Epithelial cell of prostate (primary cell): Measurements from ENCODE around the gene EPB41L3.

Experiments
- DNase-seq: peaks from one replicate; pipeline ENCODE4 v3.0.0-alpha.2; 2011; ENCODE audit warnings: low read depth, low spot score
- H3K27ac ChIP-seq: fragments of 450-650 bp; 2 replicates; pipeline ENCODE4 v1.5.1; 2017; ENCODE audit warnings: mild to moderate bottlenecking

EPB41L3 gene

GRCh38 chr18:5457462-5457957 lies 86.3 kb downstream of the EPB41L3 start:
- no peak overlapping the region for H3K27ac ChIP-seq

DNA sequence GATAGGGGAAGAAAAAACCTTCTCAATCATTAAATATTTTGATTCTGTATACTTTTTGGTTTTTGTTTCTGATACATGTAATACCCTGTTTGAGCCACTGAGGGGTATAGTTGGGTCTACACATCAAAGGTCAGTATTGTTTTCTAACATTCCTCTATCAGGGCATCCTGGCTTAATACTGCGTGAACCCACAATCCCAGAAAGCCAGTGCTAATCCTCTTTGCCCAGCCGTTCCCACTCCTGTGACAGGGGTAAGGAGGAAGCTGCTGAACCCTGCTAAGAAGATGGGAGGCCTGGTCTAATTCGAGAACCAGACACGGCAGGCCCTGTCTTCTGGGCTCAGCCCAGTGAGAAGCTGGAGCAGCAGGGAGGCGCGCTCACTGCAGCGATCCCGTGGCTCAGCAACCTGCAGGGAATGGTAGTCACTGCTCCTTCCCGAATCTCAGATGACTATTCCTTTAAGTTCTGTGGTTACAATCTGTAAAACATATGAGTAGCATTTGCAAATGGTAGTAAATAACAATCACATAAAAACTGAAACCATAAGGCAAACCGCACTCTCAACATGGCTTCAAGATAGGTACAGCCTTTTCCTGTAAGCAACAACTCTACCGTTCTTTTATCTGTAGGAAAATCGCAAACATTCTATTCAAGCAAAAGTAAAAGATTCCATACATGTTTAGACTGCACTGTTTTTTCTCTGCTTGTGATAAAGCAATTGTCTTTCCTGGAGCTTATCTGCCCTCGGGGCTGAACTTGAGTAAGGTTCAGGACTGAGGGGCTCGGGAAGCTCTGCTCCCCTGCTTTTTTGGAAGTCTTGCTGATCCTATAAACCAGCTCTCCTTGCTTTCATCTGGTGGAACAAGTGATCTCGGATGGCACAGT lies 87.0 kb downstream of the EPB41L3 start:
- DNase-seq = no peak
- H3K27ac ChIP-seq = no peak overlapping the region

More at GRCh38 chr18:5457462-5457957, 86.3 kb downstream of the EPB41L3 start:
- DNase-seq = no peak

- no peak for DNase-seq
These were observed 88.1 kb downstream of the EPB41L3 start for GRCh38 chr18:5455674-5456073.

DNA sequence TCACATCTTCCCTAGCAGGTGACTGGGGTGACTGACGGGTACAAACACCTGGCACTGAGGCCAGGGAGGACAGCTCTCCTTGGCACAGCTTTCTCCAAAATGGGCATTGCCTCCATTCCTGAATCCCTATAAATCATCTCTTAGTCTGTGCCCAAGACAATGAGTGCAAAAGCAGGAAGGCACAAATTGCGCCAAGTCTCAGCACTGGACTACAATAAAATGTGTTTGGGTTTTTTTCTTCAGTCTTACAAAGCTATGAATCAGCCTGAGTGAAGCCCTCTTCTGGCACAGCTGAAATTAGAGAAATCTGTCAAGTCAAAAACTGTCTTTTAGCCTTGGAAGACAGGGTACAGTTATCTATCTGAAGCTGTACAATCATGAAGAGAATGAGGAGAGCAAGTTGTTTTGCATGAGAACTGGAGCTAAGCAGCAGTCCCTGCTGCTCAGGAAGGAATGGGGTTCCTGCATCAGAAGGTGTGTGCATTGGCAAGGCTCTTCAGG lies 90.8 kb downstream of the EPB41L3 start:
- H3K27ac ChIP-seq = no peak overlapping the region
- no peak for DNase-seq

More at GRCh38 chr18:5455674-5456073, 88.1 kb downstream of the EPB41L3 start:
- no peak overlapping the region for H3K27ac ChIP-seq

DNA sequence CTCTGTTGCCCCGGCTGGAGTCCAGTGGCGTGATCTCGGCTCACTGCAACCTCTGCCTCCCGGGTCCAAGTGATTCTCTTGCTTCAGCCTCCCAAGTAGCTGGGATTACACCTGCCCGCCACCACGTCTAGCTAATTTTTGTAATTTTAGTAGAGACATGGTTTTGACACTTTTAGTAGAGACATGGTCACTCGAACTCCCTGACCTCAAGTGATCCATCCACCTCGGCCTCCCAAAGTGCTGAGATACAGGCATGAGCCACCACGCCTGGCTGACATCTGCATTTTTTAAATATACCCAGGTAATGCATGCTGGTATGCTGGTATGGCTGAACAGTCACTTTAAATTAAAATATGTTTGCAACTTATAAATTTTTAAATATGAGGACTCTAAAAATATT lies 91.9 kb downstream of the EPB41L3 start:
- no peak for DNase-seq
- no peak overlapping the region for H3K27ac ChIP-seq

- DNase-seq = no peak
- H3K27ac ChIP-seq = no peak overlapping the region
These were observed 92.6 kb downstream of the EPB41L3 start for GRCh38 chr18:5451150-5451549.

- DNase-seq = no peak
- no peak overlapping the region for H3K27ac ChIP-seq
These were observed 93.8 kb downstream of the EPB41L3 start for GRCh38 chr18:5449858-5450509.

DNA sequence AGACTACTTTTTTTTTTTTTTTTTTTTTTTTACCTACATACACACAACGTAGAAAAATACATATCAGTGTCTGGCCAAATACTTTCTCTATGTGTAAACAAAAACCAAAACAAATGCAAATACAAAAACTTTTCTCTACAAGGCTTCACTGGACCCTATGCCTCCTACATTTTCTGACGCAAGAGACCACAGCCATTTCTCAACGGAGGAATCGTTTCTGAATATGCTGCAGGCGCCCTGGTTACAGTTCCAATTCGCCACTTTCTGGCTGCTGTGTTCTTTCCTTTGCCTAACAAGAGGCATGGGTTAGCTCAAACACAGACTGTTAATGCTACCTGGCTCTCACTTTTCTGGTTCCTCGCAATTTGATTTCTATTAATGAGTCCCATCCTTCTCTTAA lies 96.4 kb downstream of the EPB41L3 start:
- DNase-seq = no peak
- no peak overlapping the region for H3K27ac ChIP-seq

- H3K27ac ChIP-seq = no peak overlapping the region
- DNase-seq = no peak
These were observed 99.0 kb downstream of the EPB41L3 start for GRCh38 chr18:5444847-5445246.

DNA sequence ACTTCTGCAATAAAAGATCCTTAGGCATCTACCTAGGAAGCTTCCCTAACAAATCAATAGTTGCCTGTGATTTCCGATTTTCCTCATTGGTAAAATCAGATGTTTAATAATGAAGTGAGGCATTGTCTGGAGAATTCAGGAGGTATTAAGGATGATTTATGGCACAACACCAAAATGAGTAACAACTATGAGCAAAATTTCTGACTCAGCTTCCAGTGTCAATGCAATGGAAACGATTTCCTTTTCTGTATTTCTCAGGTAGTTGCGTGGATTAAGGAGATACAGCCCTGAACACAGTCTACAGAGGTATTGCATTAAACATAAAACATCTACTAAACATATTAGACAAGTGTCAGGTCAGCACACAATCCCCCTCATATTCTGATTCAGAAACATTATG lies 99.5 kb downstream of the EPB41L3 start:
- H3K27ac ChIP-seq = no peak overlapping the region
- DNase-seq = peak; percentile 12

DNA sequence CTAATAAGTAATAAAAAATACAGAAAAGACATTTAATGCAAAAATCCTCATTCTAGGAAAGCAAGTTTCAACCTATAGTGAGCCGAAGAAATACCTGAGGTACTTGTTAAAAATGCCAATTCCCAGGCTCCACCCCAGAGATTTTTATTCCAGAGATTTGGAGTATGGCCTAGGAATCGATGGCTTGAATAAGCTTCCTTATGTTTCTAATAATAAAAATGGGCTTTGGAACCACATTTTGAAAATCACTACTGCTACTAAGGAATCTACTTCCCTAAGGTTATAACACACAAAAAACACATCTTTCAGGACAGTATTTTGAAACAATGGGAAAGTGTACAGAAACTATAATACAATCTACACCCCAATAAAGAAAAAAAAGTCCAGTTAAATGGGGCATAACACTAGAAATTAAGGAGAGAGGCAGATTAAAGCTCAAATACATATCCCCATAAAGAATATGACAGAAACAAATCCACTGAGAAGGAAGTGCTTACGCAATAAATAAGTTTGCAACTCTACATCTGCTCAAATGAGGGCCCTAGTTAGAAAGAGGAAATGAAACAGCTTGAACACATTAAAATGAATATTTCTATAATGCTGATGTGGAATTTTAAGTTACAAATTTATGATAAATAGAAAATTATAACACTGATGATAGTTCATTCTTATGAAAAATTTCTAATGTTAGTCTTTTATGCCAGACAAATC lies 103.7 kb downstream of the EPB41L3 start:
- H3K27ac ChIP-seq = no peak overlapping the region
- DNase-seq = no peak

DNA sequence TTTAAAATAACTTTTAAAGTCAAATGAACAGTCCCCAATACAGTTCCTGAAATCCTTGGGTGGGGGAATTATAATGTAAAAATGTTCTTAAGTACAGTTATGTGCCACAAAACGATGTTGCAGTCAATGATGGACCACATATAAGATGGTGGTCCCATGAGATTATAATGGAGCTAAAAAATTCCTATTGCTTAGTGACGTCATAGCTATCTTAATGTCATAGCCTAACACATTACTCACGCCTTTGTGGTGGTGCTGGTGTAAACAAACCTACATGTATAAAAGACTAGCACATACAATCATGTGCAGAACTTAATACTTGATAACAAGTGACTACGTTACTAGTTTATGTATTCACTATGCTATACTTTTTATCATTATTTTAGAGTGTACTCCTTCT lies 109.4 kb downstream of the EPB41L3 start:
- H3K27ac ChIP-seq = no peak overlapping the region
- no peak for DNase-seq

GRCh38 chr18:5431836-5432575 lies 111.8 kb downstream of the EPB41L3 start:
- DNase-seq = no peak
- H3K27ac ChIP-seq = no peak overlapping the region

- DNase-seq = no peak
These were observed 113.7 kb downstream of the EPB41L3 start for GRCh38 chr18:5430131-5430530.

GRCh38 chr18:5429681-5430080 lies 114.1 kb downstream of the EPB41L3 start:
- DNase-seq = no peak
- no peak overlapping the region for H3K27ac ChIP-seq

More at GRCh38 chr18:5430131-5430530, 113.7 kb downstream of the EPB41L3 start:
- no peak overlapping the region for H3K27ac ChIP-seq

- H3K27ac ChIP-seq = no peak overlapping the region
- DNase-seq = no peak
These were observed 118.1 kb downstream of the EPB41L3 start for GRCh38 chr18:5425721-5426120.

DNA sequence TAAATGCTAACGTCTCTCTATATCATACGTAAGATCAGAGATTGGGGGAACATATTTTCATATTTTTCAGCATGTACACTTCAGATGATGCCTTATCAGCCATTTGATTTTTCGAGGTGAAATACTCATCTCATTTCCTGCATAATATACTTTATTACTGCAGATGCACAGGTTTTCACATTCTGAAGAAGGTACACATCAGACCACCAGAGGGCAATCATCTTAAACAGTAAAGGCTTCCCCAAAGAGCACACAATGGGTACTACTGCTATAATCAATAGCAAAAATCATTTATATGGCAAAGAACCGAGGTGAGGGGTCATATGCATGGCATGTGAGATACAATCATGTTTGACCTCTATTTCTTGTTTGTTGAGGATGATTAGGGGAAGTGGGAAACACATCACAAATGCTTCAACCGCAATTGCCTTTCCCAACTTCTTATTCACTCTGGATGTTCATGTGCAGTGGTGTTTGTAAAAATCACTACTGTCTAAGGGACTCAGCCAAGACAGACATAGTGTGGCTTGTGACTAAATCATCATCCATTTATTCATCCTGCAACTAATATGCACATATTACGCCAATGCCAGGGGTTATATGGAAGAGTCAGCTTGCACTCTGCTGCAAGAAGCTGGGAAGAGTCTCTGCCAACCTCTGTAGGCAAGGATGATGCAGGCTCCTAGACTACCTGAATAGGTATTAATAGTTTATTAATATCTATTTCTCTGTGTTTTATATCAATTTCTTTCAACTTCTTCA lies 118.7 kb downstream of the EPB41L3 start:
- DNase-seq = no peak
- H3K27ac ChIP-seq = no peak overlapping the region

DNA sequence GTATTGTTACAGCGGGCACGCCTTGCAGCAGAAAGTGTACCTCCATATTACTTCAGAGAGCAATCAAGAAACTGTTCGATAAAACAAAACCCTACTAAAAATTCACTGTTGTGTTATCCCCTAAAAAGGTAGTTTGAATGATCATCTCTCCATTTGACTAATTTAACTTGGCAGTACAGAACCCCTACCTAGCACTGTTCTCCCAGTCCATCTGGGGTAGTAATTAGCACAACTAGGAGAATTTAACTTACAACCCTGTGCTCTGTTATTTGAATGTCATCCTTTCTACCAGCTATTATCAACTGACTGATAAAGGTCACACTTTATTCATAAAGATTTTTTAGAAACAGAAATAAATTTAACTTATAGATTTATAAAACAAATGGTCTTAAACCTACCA lies 121.2 kb downstream of the EPB41L3 start:
- no peak overlapping the region for H3K27ac ChIP-seq
- no peak for DNase-seq

- H3K27ac ChIP-seq = no peak overlapping the region
- DNase-seq = no peak
These were observed 121.8 kb downstream of the EPB41L3 start for GRCh38 chr18:5421981-5422380.
